ENCODE results near the gene RNF19B. TPM values are rescaled to one million over a fixed set of nuclear protein-coding genes. Genes with fewer than 3 reads are reported as not detected.
A peak's percentile ranks its signal among the peaks of the same experiment; 100 is the strongest.

RNF19B gene
- total RNA-seq, 4 donors from 2014 or later = 13.9 to 22.9 (median 17.2) TPM

- WGBS, 2 donors = 79 to 82% methylated on average over 11 of the region's 11 CpGs
- no peak for DNase-seq (ENCODE audit: low spot score in 2 of 2)
- H3K4me3 ChIP-seq = no peak overlapping the region
- no peak overlapping the region for H3K27ac ChIP-seq
- H3K27me3 ChIP-seq = peaks cover 0 to 24% of the 10 kb centered on the region in 2 donors
- H3K36me3 ChIP-seq = no peaks in the 10 kb centered on the region
- H3K4me1 ChIP-seq = peaks cover 0 to 8% (median 6%) of the 10 kb centered on the region in 4 donors
- TF ChIP-seq EP300 (IDR thresholded peaks at IDR 0.05) (no peak), CTCF (IDR thresholded peaks at IDR 0.05) (no peak), POLR2A (IDR thresholded peaks at IDR 0.05) (no peak)
- H3K9me3 ChIP-seq = no peaks in the 10 kb centered on the region
Measured at GRCh38 chr1:32919811-32920733, 44.5 kb downstream of the RNF19B start.

GRCh38 chr1:32918179-32918578 lies 46.4 kb downstream of the RNF19B start:
- TF ChIP-seq POLR2A (IDR thresholded peaks at IDR 0.05) (no peak), EP300 (IDR thresholded peaks at IDR 0.05) (no peak), CTCF (IDR thresholded peaks at IDR 0.05) (no peak)
- Histone ChIP-seq H3K4me1 (no peaks in the 10 kb centered on the region), H3K9me3 (peaks cover 0 to 6% (median 0%) of the 10 kb centered on the region in 4 donors), H3K27me3 (peaks cover 0 to 10% of the 10 kb centered on the region in 2 donors), H3K36me3 (no peaks in the 10 kb centered on the region), H3K27ac (no peak overlapping the region), H3K4me3 (no peak overlapping the region)
- no peak for DNase-seq (ENCODE audit: low spot score in 2 of 2)
- 36 to 43% methylated on average over 1 of the region's 1 CpG for WGBS, 2 donors

GRCh38 chr1:32917521-32917920 lies 47.1 kb downstream of the RNF19B start:
- H3K27me3 ChIP-seq = peaks cover 0 to 10% of the 10 kb centered on the region in 2 donors
- H3K4me1 ChIP-seq = no peaks in the 10 kb centered on the region
- H3K9me3 ChIP-seq = peaks cover 0 to 6% (median 0%) of the 10 kb centered on the region in 4 donors
- H3K4me3 ChIP-seq = no peak overlapping the region
- H3K36me3 ChIP-seq = no peaks in the 10 kb centered on the region
- WGBS, 2 donors = 64 to 77% methylated on average over 7 of the region's 7 CpGs
- no peak for DNase-seq (ENCODE audit: low spot score in 2 of 2)
- H3K27ac ChIP-seq = peak overlapping the region in 1 of 4 donors; percentile 1
- TF ChIP-seq CTCF (IDR thresholded peaks at IDR 0.05) (no peak), EP300 (IDR thresholded peaks at IDR 0.05) (no peak), POLR2A (IDR thresholded peaks at IDR 0.05) (no peak)

GRCh38 chr1:32915766-32916706 lies 48.6 kb downstream of the RNF19B start:
- Histone ChIP-seq H3K27ac (no peak overlapping the region), H3K36me3 (no peaks in the 10 kb centered on the region), H3K27me3 (peaks cover 0 to 5% of the 10 kb centered on the region in 2 donors), H3K4me1 (no peaks in the 10 kb centered on the region), H3K4me3 (no peak overlapping the region), H3K9me3 (peaks cover 0 to 6% (median 0%) of the 10 kb centered on the region in 4 donors)
- TF ChIP-seq CTCF (IDR thresholded peaks at IDR 0.05) (no peak), POLR2A (IDR thresholded peaks at IDR 0.05) (no peak), EP300 (IDR thresholded peaks at IDR 0.05) (no peak)
- 68 to 72% methylated on average over 12 of the region's 12 CpGs for WGBS, 2 donors
- DNase-seq (ENCODE audit: low spot score in 2 of 2) = no peak

Measured in tibial nerve (tissue), 4 donors.